ENCODE measurements around the gene PDE10A.

PDE10A gene

DNA sequence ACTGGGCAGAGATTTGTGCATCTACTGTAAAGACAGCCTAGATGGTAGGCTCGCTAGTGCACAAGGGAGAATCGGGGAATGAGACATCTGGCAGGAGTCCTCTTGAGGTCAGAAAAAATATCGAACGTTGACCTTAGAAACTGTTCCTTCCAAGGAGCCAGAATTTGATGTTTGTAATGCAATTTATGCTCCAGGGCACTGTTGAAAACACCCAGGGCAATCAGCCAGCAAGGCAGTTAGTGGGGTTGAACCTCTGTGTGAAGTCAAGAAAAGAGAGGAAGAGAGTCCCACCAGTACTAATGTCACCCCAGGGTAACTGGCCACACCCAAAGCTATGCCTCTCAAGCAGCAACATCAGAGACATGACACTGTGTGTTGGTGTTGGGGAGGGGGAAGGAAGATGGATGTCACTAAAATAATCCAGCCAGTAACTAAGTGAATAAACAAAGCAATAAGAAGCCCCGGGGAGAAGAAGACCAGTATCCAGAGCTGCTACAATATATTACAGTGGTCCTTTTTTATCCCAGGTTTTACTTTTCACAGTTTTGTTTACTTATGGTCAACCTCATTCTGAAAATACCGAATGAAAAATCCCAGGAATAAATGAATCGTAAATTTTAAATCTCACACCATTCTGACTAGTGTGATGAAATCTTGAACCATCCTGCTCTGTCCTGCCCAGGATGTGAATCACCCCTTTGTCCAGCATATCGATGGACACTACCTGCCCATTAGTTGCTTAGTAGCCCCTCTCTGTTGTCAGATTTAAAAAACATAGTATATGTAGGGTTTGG lies 32.9 kb upstream of the PDE10A start:
- H3K36me3 ChIP-seq (ENCODE audit: control insufficient read depth, insufficient read depth, low read length, severe bottlenecking), result no peaks in the 10 kb centered on the region
- H3K4me3 ChIP-seq (ENCODE audit: low read length), result no peak overlapping the region
- peaks cover 13% of the 10 kb centered on the region for H3K9me3 ChIP-seq (ENCODE audit: control insufficient read depth, low read length)
- H3K4me1 ChIP-seq (ENCODE audit: control insufficient read depth, insufficient read depth, low read length), result no peaks in the 10 kb centered on the region
- H3K9ac ChIP-seq (ENCODE audit: low read length), result no peak overlapping the region
- DNase-seq (ENCODE audit: low read depth), result no peak
- no peaks in the 10 kb centered on the region for H3K27me3 ChIP-seq (replicated peaks; ENCODE audit: control insufficient read depth, insufficient read depth, low read length)

DNA sequence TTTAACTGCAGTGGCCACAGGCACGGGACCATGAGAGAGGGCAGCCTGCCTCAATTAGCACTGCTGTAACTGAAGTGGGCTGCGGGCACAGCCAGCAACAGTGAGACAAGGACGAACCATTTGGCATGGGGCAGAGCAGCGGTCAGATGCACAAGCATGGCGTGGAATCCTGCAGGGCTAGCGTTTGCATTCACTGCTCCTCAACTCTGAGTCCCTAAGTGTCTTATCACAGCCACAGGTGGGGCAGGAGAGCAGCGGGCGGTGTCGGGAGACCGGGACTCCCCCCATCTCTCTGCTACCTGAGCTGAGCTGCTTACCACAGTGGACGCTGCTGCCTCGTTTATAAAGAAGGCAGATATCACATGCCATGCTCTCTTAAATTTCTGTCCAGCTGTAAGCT lies 31.3 kb upstream of the PDE10A start:
- no peaks in the 10 kb centered on the region for H3K4me1 ChIP-seq (ENCODE audit: control insufficient read depth, insufficient read depth, low read length)
- no peak overlapping the region for H3K4me3 ChIP-seq (ENCODE audit: low read length)
- no peak overlapping the region for H3K9ac ChIP-seq (ENCODE audit: low read length)
- H3K9me3 ChIP-seq (ENCODE audit: control insufficient read depth, low read length), result peaks cover 14% of the 10 kb centered on the region
- H3K36me3 ChIP-seq (ENCODE audit: control insufficient read depth, insufficient read depth, low read length, severe bottlenecking), result no peaks in the 10 kb centered on the region
- H3K27me3 ChIP-seq (replicated peaks; ENCODE audit: control insufficient read depth, insufficient read depth, low read length), result no peaks in the 10 kb centered on the region
- no peak for DNase-seq (ENCODE audit: low read depth)

DNA sequence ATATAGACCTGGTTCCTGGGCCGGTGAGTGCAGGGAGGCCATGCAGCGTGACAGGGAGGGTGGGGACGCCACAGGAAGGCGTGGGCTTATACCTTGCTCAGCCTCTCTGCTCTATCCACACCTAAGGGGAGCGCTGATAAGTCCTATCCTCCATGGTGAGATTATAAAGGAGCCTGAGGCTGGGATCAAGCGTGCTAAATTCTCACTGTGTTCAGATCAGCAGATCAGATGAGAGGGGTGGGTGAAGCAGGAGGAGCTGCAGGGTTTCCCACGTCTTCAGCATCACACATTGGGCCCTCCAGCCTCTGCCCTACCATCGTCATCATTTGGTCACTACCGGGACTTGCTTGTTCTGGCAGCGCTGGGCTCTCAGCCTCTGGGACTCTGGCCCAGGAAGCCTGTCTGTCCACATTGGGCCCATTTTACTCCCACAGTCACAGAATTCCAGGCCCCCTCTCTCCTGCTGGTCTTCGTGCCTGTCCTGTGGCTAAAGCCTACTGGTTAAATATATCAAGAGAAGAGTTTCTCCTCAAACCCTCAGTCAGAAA lies 29.1 kb upstream of the PDE10A start:
- Histone ChIP-seq H3K27me3 (replicated peaks; ENCODE audit: control insufficient read depth, insufficient read depth, low read length) (no peaks in the 10 kb centered on the region), H3K9me3 (ENCODE audit: control insufficient read depth, low read length) (peaks cover 4% of the 10 kb centered on the region), H3K9ac (ENCODE audit: low read length) (no peak overlapping the region), H3K36me3 (ENCODE audit: control insufficient read depth, insufficient read depth, low read length, severe bottlenecking) (no peaks in the 10 kb centered on the region), H3K4me1 (ENCODE audit: control insufficient read depth, insufficient read depth, low read length) (no peaks in the 10 kb centered on the region), H3K4me3 (ENCODE audit: low read length) (no peak overlapping the region)
- DNase-seq (ENCODE audit: low read depth), result no peak

GRCh38 chr6:165689699-165690098 lies 26.7 kb upstream of the PDE10A start:
- H3K9ac ChIP-seq (ENCODE audit: low read length), result no peak overlapping the region
- no peak for DNase-seq (ENCODE audit: low read depth)
- H3K9me3 ChIP-seq (ENCODE audit: control insufficient read depth, low read length), result peaks cover 4% of the 10 kb centered on the region
- no peaks in the 10 kb centered on the region for H3K36me3 ChIP-seq (ENCODE audit: control insufficient read depth, insufficient read depth, low read length, severe bottlenecking)
- no peaks in the 10 kb centered on the region for H3K4me1 ChIP-seq (ENCODE audit: control insufficient read depth, insufficient read depth, low read length)
- H3K27me3 ChIP-seq (replicated peaks; ENCODE audit: control insufficient read depth, insufficient read depth, low read length), result no peaks in the 10 kb centered on the region
- H3K4me3 ChIP-seq (ENCODE audit: low read length), result no peak overlapping the region

GRCh38 chr6:165686596-165687365 lies 23.7 kb upstream of the PDE10A start:
- no peak for DNase-seq (ENCODE audit: low read depth)
- peaks cover 4% of the 10 kb centered on the region for H3K9me3 ChIP-seq (ENCODE audit: control insufficient read depth, low read length)

DNA sequence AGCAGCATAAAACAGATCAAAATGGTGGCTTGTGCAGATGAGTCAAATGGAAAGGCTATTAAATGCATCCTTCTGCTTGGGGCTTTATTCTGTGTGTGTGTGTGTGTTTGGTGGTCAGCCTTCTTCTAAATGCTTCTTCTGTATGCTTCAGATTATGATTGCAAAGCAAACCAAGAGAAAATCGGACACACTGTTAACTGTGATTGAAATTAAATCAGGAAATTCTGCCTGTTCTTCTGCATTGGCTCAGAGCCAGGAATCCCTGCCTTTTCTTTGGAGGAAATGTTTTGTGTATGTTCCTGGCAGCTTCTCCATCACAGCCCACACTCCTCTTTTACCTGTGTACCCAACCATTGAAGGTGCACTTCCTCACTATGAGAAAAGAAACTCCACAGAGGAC lies 22.3 kb upstream of the PDE10A start:
- H3K27me3 ChIP-seq (replicated peaks; ENCODE audit: control insufficient read depth, insufficient read depth, low read length), result no peaks in the 10 kb centered on the region
- H3K4me1 ChIP-seq (ENCODE audit: control insufficient read depth, insufficient read depth, low read length), result no peaks in the 10 kb centered on the region
- no peaks in the 10 kb centered on the region for H3K36me3 ChIP-seq (ENCODE audit: control insufficient read depth, insufficient read depth, low read length, severe bottlenecking)

More at GRCh38 chr6:165686596-165687365, 23.7 kb upstream of the PDE10A start:
- Histone ChIP-seq H3K9ac (ENCODE audit: low read length) (no peak overlapping the region), H3K36me3 (ENCODE audit: control insufficient read depth, insufficient read depth, low read length, severe bottlenecking) (no peaks in the 10 kb centered on the region), H3K4me3 (ENCODE audit: low read length) (no peak overlapping the region), H3K27me3 (replicated peaks; ENCODE audit: control insufficient read depth, insufficient read depth, low read length) (no peaks in the 10 kb centered on the region), H3K4me1 (ENCODE audit: control insufficient read depth, insufficient read depth, low read length) (no peaks in the 10 kb centered on the region)

DNA sequence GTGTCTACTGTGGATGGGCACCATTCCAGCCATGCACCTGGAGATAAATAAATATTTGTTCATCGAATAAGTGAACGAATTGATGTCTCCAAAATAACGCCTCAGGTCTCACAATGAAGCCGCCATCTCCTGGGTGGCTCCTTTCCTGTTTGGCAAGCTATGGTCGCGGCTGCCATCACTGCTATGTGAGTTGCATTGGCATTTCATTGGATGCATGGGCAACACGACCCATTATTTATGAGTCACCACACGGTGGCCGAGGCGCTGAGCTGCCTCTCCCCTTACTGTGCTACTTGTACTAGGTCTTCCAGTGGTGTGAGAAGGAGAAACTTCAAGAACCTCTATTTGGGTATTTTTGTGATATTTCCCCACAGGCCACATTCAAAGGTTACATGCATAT lies 21.3 kb upstream of the PDE10A start:
- Histone ChIP-seq H3K9me3 (ENCODE audit: control insufficient read depth, low read length) (no peaks in the 10 kb centered on the region), H3K9ac (ENCODE audit: low read length) (no peak overlapping the region), H3K27me3 (replicated peaks; ENCODE audit: control insufficient read depth, insufficient read depth, low read length) (peaks cover 1% of the 10 kb centered on the region), H3K36me3 (ENCODE audit: control insufficient read depth, insufficient read depth, low read length, severe bottlenecking) (no peaks in the 10 kb centered on the region), H3K4me3 (ENCODE audit: low read length) (no peak overlapping the region), H3K4me1 (ENCODE audit: control insufficient read depth, insufficient read depth, low read length) (no peaks in the 10 kb centered on the region)
- DNase-seq (ENCODE audit: low read depth), result no peak

More for the DNA sequence above, 22.3 kb upstream of the PDE10A start:
- no peaks in the 10 kb centered on the region for H3K9me3 ChIP-seq (ENCODE audit: control insufficient read depth, low read length)
- H3K4me3 ChIP-seq (ENCODE audit: low read length), result no peak overlapping the region
- no peak for DNase-seq (ENCODE audit: low read depth)
- H3K9ac ChIP-seq (ENCODE audit: low read length), result no peak overlapping the region

DNA sequence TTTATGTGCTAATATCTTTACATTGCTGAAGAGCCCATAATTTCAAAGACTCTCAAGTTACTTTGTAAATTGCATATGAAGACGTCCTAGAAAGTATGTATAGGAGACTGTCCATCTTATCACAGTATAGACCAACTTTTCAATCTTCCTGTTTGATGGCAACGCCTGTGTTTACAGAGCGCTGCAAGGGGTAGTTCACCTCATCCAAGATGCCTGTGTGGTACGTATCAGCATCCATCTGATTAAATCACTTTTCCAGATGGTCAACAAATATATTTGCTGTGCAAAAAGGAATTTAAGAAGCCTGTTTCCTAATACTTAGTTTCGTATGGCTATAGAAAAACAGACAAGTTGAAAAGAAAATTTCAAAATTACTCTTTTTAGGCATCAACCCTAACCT lies 17.9 kb upstream of the PDE10A start:
- Histone ChIP-seq H3K36me3 (ENCODE audit: control insufficient read depth, insufficient read depth, low read length, severe bottlenecking) (no peaks in the 10 kb centered on the region), H3K4me3 (ENCODE audit: low read length) (no peak overlapping the region), H3K27me3 (replicated peaks; ENCODE audit: control insufficient read depth, insufficient read depth, low read length) (peaks cover 4% of the 10 kb centered on the region), H3K9me3 (ENCODE audit: control insufficient read depth, low read length) (no peaks in the 10 kb centered on the region), H3K9ac (ENCODE audit: low read length) (no peak overlapping the region), H3K4me1 (ENCODE audit: control insufficient read depth, insufficient read depth, low read length) (no peaks in the 10 kb centered on the region)
- no peak for DNase-seq (ENCODE audit: low read depth)

DNA sequence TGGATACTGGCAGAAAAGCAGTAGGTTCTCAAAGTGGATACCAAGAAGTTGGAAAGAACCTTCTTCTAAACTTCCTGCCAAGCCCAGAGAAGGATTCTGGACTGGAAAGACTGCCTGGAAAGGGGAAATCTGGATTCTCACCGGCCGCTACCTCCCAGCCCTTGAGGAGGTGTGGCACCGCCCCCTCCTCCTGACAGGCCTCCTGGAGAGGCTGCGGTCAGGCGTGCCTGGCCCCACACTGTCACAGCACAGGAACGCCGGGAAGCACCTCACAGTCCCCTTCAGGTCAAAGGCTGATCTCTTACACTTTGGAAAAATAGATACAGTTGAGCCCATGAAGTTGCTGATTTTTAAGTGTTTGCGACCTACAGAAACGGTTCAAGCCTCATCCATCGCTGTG lies 16.3 kb upstream of the PDE10A start:
- Histone ChIP-seq H3K27me3 (replicated peaks; ENCODE audit: control insufficient read depth, insufficient read depth, low read length) (peaks cover 4% of the 10 kb centered on the region), H3K9me3 (ENCODE audit: control insufficient read depth, low read length) (no peaks in the 10 kb centered on the region), H3K4me1 (ENCODE audit: control insufficient read depth, insufficient read depth, low read length) (no peaks in the 10 kb centered on the region), H3K4me3 (ENCODE audit: low read length) (no peak overlapping the region), H3K9ac (ENCODE audit: low read length) (no peak overlapping the region), H3K36me3 (ENCODE audit: control insufficient read depth, insufficient read depth, low read length, severe bottlenecking) (no peaks in the 10 kb centered on the region)
- DNase-seq (ENCODE audit: low read depth), result no peak

- no peak overlapping the region for H3K4me3 ChIP-seq (ENCODE audit: low read length)
- no peaks in the 10 kb centered on the region for H3K9me3 ChIP-seq (ENCODE audit: control insufficient read depth, low read length)
- no peaks in the 10 kb centered on the region for H3K4me1 ChIP-seq (ENCODE audit: control insufficient read depth, insufficient read depth, low read length)
- no peak overlapping the region for H3K9ac ChIP-seq (ENCODE audit: low read length)
- H3K27me3 ChIP-seq (replicated peaks; ENCODE audit: control insufficient read depth, insufficient read depth, low read length), result peaks cover 4% of the 10 kb centered on the region
- no peaks in the 10 kb centered on the region for H3K36me3 ChIP-seq (ENCODE audit: control insufficient read depth, insufficient read depth, low read length, severe bottlenecking)
- DNase-seq (ENCODE audit: low read depth), result no peak
Measured at GRCh38 chr6:165678904-165679303, 15.9 kb upstream of the PDE10A start.

DNA sequence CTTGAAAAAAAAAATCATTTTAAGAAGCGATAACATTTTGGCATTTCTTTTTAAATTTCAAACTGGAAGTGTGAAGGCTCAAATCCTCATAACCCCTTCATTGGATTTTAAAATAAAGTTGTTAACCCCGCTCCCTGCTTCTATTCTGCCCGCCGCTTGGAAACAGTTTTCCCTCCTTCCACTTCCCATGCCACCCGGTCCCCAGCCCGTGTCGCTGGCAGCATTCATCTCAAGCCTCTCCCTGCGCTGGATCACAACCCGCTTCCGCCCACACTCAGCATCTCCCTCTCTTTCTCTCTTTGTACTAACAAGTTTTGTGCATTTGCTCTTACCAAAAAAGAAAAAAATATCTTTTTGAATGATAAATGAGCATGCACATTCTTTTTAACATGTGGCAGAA lies 15.4 kb upstream of the PDE10A start:
- Histone ChIP-seq H3K27me3 (replicated peaks; ENCODE audit: control insufficient read depth, insufficient read depth, low read length) (peaks cover 4% of the 10 kb centered on the region), H3K9me3 (ENCODE audit: control insufficient read depth, low read length) (no peaks in the 10 kb centered on the region), H3K4me3 (ENCODE audit: low read length) (no peak overlapping the region), H3K36me3 (ENCODE audit: control insufficient read depth, insufficient read depth, low read length, severe bottlenecking) (no peaks in the 10 kb centered on the region), H3K9ac (ENCODE audit: low read length) (no peak overlapping the region), H3K4me1 (ENCODE audit: control insufficient read depth, insufficient read depth, low read length) (no peaks in the 10 kb centered on the region)
- DNase-seq (ENCODE audit: low read depth), result no peak

All from adipocyte (in vitro differentiated cells).